Measurements from ENCODE around the gene SERPINE2. TPM values are rescaled to one million over a fixed set of nuclear protein-coding genes. Genes with fewer than 3 reads are reported as not detected.

Gene SERPINE2
- total and polyA plus RNA-seq, 9 donors, result 42.5 to 264 (median 101) TPM

GRCh38 chr2:223972656-223973102 lies 66.4 kb downstream of the SERPINE2 start:
- no peaks in the 10 kb centered on the region for H3K9me3 ChIP-seq
- no peak for TF ChIP-seq EP300 (IDR thresholded peaks at IDR 0.05)
- no peak for TF ChIP-seq POLR2A (IDR thresholded peaks at IDR 0.05)
- no peak for TF ChIP-seq CTCF (IDR thresholded peaks at IDR 0.05)

GRCh38 chr2:223971731-223972130 lies 67.4 kb downstream of the SERPINE2 start:
- intact Hi-C loops (cut with DNase I), result no loop called here
- Histone ChIP-seq H3K27me3 (no peaks in the 10 kb centered on the region), H3K4me3 (no peak overlapping the region), H3K27ac (no peak overlapping the region), H3K9me3 (no peaks in the 10 kb centered on the region), H3K36me3 (no peaks in the 10 kb centered on the region), H3K4me1 (ENCODE audit: insufficient read depth) (no peaks in the 10 kb centered on the region)
- DNase-seq, result no peak
- 83 to 86% (median 85%) methylated on average over 5 of the region's 5 CpGs for WGBS, 3 donors
- TF ChIP-seq EP300 (IDR thresholded peaks at IDR 0.05), result no peak
- TF ChIP-seq POLR2A (IDR thresholded peaks at IDR 0.05), result no peak
- TF ChIP-seq CTCF (IDR thresholded peaks at IDR 0.05), result no peak

More at GRCh38 chr2:223972656-223973102, 66.4 kb downstream of the SERPINE2 start:
- no peaks in the 10 kb centered on the region for H3K36me3 ChIP-seq
- no peaks in the 10 kb centered on the region for H3K4me1 ChIP-seq (ENCODE audit: insufficient read depth)
- no peak for DNase-seq
- intact Hi-C loops (cut with DNase I), result no loop called here
- H3K27ac ChIP-seq, result no peak overlapping the region
- no peak overlapping the region for H3K4me3 ChIP-seq
- no peaks in the 10 kb centered on the region for H3K27me3 ChIP-seq
- WGBS, 3 donors, result 65 to 74% (median 67%) methylated on average over 7 of the region's 7 CpGs

GRCh38 chr2:223970343-223971128 lies 68.5 kb downstream of the SERPINE2 start:
- no peaks in the 10 kb centered on the region for H3K9me3 ChIP-seq
- 43 to 55% (median 54%) methylated on average over 8 of the region's 8 CpGs for WGBS, 3 donors
- H3K36me3 ChIP-seq, result no peaks in the 10 kb centered on the region
- no peaks in the 10 kb centered on the region for H3K4me1 ChIP-seq (ENCODE audit: insufficient read depth)
- no peak for TF ChIP-seq POLR2A (IDR thresholded peaks at IDR 0.05)
- no peak for TF ChIP-seq EP300 (IDR thresholded peaks at IDR 0.05)
- peak; percentile 78 to 85 (median 84) for TF ChIP-seq CTCF (IDR thresholded peaks at IDR 0.05)
- no peak overlapping the region for H3K27ac ChIP-seq
- no peak overlapping the region for H3K4me3 ChIP-seq
- DNase-seq, result peak in 2 of 5 donors; percentile 17 to 60
- intact Hi-C loops (cut with DNase I), result no loop called here
- H3K27me3 ChIP-seq, result no peaks in the 10 kb centered on the region

GRCh38 chr2:223969856-223970255 lies 69.2 kb downstream of the SERPINE2 start:
- Histone ChIP-seq H3K27ac (no peak overlapping the region), H3K4me1 (ENCODE audit: insufficient read depth) (no peaks in the 10 kb centered on the region), H3K27me3 (no peaks in the 10 kb centered on the region), H3K4me3 (no peak overlapping the region), H3K9me3 (no peaks in the 10 kb centered on the region), H3K36me3 (no peaks in the 10 kb centered on the region)
- no peak for DNase-seq
- intact Hi-C loops (cut with DNase I), result no loop called here
- TF ChIP-seq CTCF (IDR thresholded peaks at IDR 0.05), result no peak
- TF ChIP-seq POLR2A (IDR thresholded peaks at IDR 0.05), result no peak
- TF ChIP-seq EP300 (IDR thresholded peaks at IDR 0.05), result no peak
- 81 to 89% (median 88%) methylated on average over 1 of the region's 1 CpG for WGBS, 3 donors

Data from ovary (tissue), 9 donors.